Keratinocyte (primary cell): ENCODE data around the gene E2F3. TPM values are rescaled to one million over a fixed set of nuclear protein-coding genes. Genes with fewer than 3 reads are reported as not detected.

ENCODE experiments used
- DNase-seq: peaks from one replicate; pipeline ENCODE4 v3.0.0-alpha.2; 2011; ENCODE audit warnings: low read depth, missing footprints, low spot score
- FAIRE-seq: peaks from 2 replicates; lab custom pipeline; 2011; peaks lifted over from hg19 to GRCh38; lab: Jason Lieb, UNC
- H2AFZ ChIP-seq: 2 replicates; pipeline ENCODE4 v1.6.0; 2012; ENCODE audit warnings: low read length, control low read depth, inconsistent platforms; ENCODE audit not compliant: control insufficient read depth
- H3K27ac ChIP-seq: 2 replicates; pipeline ENCODE4 v1.5.1; 2011; ENCODE audit warnings: low read length; ENCODE audit not compliant: control insufficient read depth, insufficient read depth
- H3K27me3 ChIP-seq: 3 replicates; pipeline ENCODE4 v1.6.0; 2011; ENCODE audit warnings: low read length; ENCODE audit not compliant: control insufficient read depth, insufficient read depth; ENCODE audit errors: extremely low read depth
- H3K36me3 ChIP-seq, 2 experiments: 2 replicates in 1 of 2; 3 replicates in 1 of 2; pipeline ENCODE4 v1.5.1; 2011; ENCODE audit warnings: low read length in 2 of 2, mild to moderate bottlenecking in 1 of 2; ENCODE audit not compliant: control insufficient read depth in 2 of 2, insufficient read depth in 2 of 2; ENCODE audit errors: extremely low read depth in 1 of 2
- H3K4me1 ChIP-seq: 3 replicates; pipeline ENCODE4 v1.5.1; 2011; ENCODE audit warnings: low read length; ENCODE audit not compliant: control insufficient read depth, insufficient read depth; ENCODE audit errors: extremely low read depth
- H3K4me2 ChIP-seq: 3 replicates; pipeline ENCODE4 v1.6.0; 2011; ENCODE audit warnings: low read depth, low read length; ENCODE audit not compliant: control insufficient read depth, insufficient read depth; ENCODE audit errors: extremely low read depth
- H3K4me3 ChIP-seq, 3 experiments: fragments of 200-600 bp in 1 of 3; sonication (generic) in 1 of 3; 2 replicates in 2 of 3; 3 replicates in 1 of 3; pipeline ENCODE4 v1.5.1; 2011 to 2016; ENCODE audit warnings: low read length in 3 of 3, mild to moderate bottlenecking in 3 of 3, control low read depth in 2 of 3, inconsistent platforms in 1 of 3, low read depth in 1 of 3, mixed read lengths in 1 of 3, mixed run types in 1 of 3, moderate library complexity in 1 of 3; ENCODE audit not compliant: control insufficient read depth in 2 of 3, insufficient read depth in 2 of 3; ENCODE audit errors: extremely low read depth in 1 of 3
- H3K79me2 ChIP-seq: 2 replicates; pipeline ENCODE4 v1.6.0; 2012; ENCODE audit warnings: low read length; ENCODE audit not compliant: control insufficient read depth, insufficient read depth
- H3K9ac ChIP-seq: 3 replicates; pipeline ENCODE4 v1.6.0; 2011; ENCODE audit warnings: low read length; ENCODE audit not compliant: control insufficient read depth, insufficient read depth; ENCODE audit errors: extremely low read depth
- H3K9me1 ChIP-seq: 3 replicates; pipeline ENCODE4 v1.6.0; 2011; ENCODE audit warnings: low read length; ENCODE audit not compliant: control insufficient read depth, insufficient read depth; ENCODE audit errors: extremely low read depth
- H3K9me3 ChIP-seq: 2 replicates; pipeline ENCODE4 v1.5.1; 2012; ENCODE audit warnings: low read depth, low read length; ENCODE audit not compliant: control insufficient read depth
- H4K20me1 ChIP-seq: 3 replicates; pipeline ENCODE4 v1.6.0; 2011; ENCODE audit warnings: low read length; ENCODE audit not compliant: control insufficient read depth, insufficient read depth; ENCODE audit errors: extremely low read depth
- CTCF ChIP-seq, 3 experiments: IDR thresholded peaks in 1 of 3; conservative IDR thresholded peaks in 1 of 3; optimal IDR thresholded peaks in 1 of 3; 2 replicates in 2 of 3; 3 replicates in 1 of 3; pipeline versions ENCODE3 to v1.5.1; 2011; ENCODE audit warnings: low read length in 3 of 3, mild to moderate bottlenecking in 3 of 3, moderate library complexity in 2 of 3, control low read depth in 1 of 3, inconsistent platforms in 1 of 3; ENCODE audit not compliant: insufficient read depth in 2 of 3; ENCODE audit errors: extremely low read depth in 1 of 3
- EZH2 ChIP-seq: IDR thresholded peaks from one replicate; pipeline ENCODE4 v1.6.1; 2012; ENCODE audit warnings: inconsistent platforms, mild to moderate bottlenecking, low read length, moderate library complexity
- dilution Hi-C: fragments of 300-500 bp; cut with MboI; formaldehyde crosslinking; loops from one replicate; pipeline ENCODE4 v1.7.0; 2020; ENCODE audit warnings: low sequenced_read_pairs; ENCODE audit not compliant: extremely low pct_ligation_motif_present
- polyA plus RNA-seq, 5 experiments: library from polyadenylated mRNA; depleted of rRNA in 3 of 5; stranded (reverse) in 3 of 5; stranded (forward) in 1 of 5; unstranded in 1 of 5; fragments of >200 nt; gene quantifications; 1 replicate in 1 of 5; 2 replicates in 3 of 5; 3 replicates in 1 of 5; pipeline versions ENCODE4 v1.2.1 to v1.2.3, GENCODE V29; 2011 to 2012; ENCODE audit warnings: missing spikeins in 2 of 5, low read depth in 1 of 5, low replicate concordance in 1 of 5

The E2F3 gene
- polyA plus RNA-seq, 1 donor (not counting 4 experiments of a cell fraction or from before 2014, with no cell fraction given) = 14.6 TPM

- H3K27ac ChIP-seq = no peak overlapping the region
- no peak overlapping the region for H3K4me3 ChIP-seq
- H3K9me3 ChIP-seq = no peaks in the 10 kb centered on the region
- H3K4me2 ChIP-seq = no peak overlapping the region
- DNase-seq (no peak), FAIRE-seq (no peak)
- H3K36me3 ChIP-seq = no peaks in the 10 kb centered on the region
- no peak overlapping the region for H2AFZ ChIP-seq
- H3K9ac ChIP-seq = no peak overlapping the region
- dilution Hi-C loops = no loop called here
- peaks cover 13% of the 10 kb centered on the region for H3K4me1 ChIP-seq
- no peaks in the 10 kb centered on the region for H3K27me3 ChIP-seq
- no peaks in the 10 kb centered on the region for H3K79me2 ChIP-seq
- no peaks in the 10 kb centered on the region for H3K9me1 ChIP-seq
- no peaks in the 10 kb centered on the region for H4K20me1 ChIP-seq
- TF ChIP-seq CTCF (optimal IDR thresholded peaks at IDR 0.05 in 1 of 3, IDR thresholded peaks at IDR 0.05 in 1 of 3, conservative IDR thresholded peaks at IDR 0.05 in 1 of 3; ENCODE audit: extremely low read depth in 1 of 3, insufficient read depth in 2 of 3, low read length in 3 of 3) (no peak), EZH2 (no peak)
These were observed 37.4 kb upstream of the E2F3 start for GRCh38 chr6:20364327-20364726.

- H3K9ac ChIP-seq = no peak overlapping the region
- H4K20me1 ChIP-seq = no peaks in the 10 kb centered on the region
- no peaks in the 10 kb centered on the region for H3K36me3 ChIP-seq
- FAIRE-seq (no peak), DNase-seq (no peak)
- H3K79me2 ChIP-seq = no peaks in the 10 kb centered on the region
- H3K9me3 ChIP-seq = no peaks in the 10 kb centered on the region
- H3K4me1 ChIP-seq = peaks cover 13% of the 10 kb centered on the region
- H3K9me1 ChIP-seq = no peaks in the 10 kb centered on the region
- no peak overlapping the region for H3K4me2 ChIP-seq
- dilution Hi-C loops = no loop called here
- H3K27ac ChIP-seq = no peak overlapping the region
- no peak overlapping the region for H2AFZ ChIP-seq
- no peaks in the 10 kb centered on the region for H3K27me3 ChIP-seq
- TF ChIP-seq EZH2 = no peak
- no peak for TF ChIP-seq CTCF (optimal IDR thresholded peaks at IDR 0.05 in 1 of 3, IDR thresholded peaks at IDR 0.05 in 1 of 3, conservative IDR thresholded peaks at IDR 0.05 in 1 of 3; ENCODE audit: extremely low read depth in 1 of 3, insufficient read depth in 2 of 3, low read length in 3 of 3)
- H3K4me3 ChIP-seq = no peak overlapping the region
These were observed 36.2 kb upstream of the E2F3 start for GRCh38 chr6:20365456-20365855.
